SU-DHL-6 (cell line): ENCODE results near the gene OR6Q1.
"Not testable (repeated sequence)": the region's sequence is repeated elsewhere in the genome, so short reads cannot be mapped to it uniquely, and the experiment has no call there.

ENCODE experiments used
- EZH2phosphoT487 ChIP-seq: fragments of 200-600 bp; sonication (generic), shearing (Covaris generic); conservative IDR thresholded peaks from 2 replicates; pipeline ENCODE4 v1.6.1; 2018; ENCODE audit warnings: mild to moderate bottlenecking, antibody characterized with exemption, low read length, moderate library complexity, mixed read lengths
- TF ChIP-seq, protein P1 (sequence below): fragments of 200-600 bp; sonication (generic); IDR thresholded peaks from one replicate; pipeline ENCODE4 v1.5.1; 2017; ENCODE audit warnings: antibody characterized with exemption, mild to moderate bottlenecking, low read length, moderate library complexity; ENCODE audit not compliant: insufficient read depth, poor library complexity, severe bottlenecking

DNA sequence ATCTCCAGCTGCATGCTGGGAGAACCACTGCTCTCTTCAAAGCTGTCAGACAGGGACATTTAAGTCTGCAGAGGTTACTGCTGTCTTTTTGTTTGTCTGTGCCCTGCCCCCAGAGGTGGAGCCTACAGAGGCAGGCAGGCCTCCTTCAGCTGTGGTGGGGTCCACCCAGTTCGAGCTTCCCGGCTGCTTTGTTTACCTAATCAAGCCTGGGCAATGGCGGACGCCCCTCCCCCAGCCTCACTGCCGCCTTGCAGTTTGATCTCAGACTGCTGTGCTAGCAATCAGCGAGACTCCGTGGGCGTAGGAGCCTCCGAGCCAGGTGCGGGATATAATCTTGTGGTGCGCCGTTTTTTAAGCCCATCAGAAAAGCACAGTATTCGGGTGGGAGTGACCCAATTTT, 31.2 kb upstream of the OR6Q1 start:
- TF ChIP-seq, protein P1, sequence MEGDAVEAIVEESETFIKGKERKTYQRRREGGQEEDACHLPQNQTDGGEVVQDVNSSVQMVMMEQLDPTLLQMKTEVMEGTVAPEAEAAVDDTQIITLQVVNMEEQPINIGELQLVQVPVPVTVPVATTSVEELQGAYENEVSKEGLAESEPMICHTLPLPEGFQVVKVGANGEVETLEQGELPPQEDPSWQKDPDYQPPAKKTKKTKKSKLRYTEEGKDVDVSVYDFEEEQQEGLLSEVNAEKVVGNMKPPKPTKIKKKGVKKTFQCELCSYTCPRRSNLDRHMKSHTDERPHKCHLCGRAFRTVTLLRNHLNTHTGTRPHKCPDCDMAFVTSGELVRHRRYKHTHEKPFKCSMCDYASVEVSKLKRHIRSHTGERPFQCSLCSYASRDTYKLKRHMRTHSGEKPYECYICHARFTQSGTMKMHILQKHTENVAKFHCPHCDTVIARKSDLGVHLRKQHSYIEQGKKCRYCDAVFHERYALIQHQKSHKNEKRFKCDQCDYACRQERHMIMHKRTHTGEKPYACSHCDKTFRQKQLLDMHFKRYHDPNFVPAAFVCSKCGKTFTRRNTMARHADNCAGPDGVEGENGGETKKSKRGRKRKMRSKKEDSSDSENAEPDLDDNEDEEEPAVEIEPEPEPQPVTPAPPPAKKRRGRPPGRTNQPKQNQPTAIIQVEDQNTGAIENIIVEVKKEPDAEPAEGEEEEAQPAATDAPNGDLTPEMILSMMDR: not testable (repeated sequence)
- not testable (repeated sequence) for TF ChIP-seq EZH2phosphoT487
